GM18517 (cell line): ENCODE measurements around the gene MSGN1.
A peak's percentile ranks its signal among the peaks of the same experiment; 100 is the strongest.

Experiments
- ATAC-seq: cut with Tn5 transposase; IDR thresholded peaks from one replicate; pipeline ENCODE4 v1.9.1; 2021; ENCODE audit warnings: mild to moderate bottlenecking, moderate library complexity; ENCODE audit not compliant: unreplicated experiment

Gene MSGN1

GRCh38 chr2:17816396-17817245 lies at the start of gene MSGN1:
Gene MSGN1, plus strand, starts transcription at chr2:17816460. Its CDS starts 59 bp downstream, at chr2:17816519.
- ATAC-seq: no peak

GRCh38 chr2:17768894-17769293 lies 47.4 kb upstream of the MSGN1 start:
- ATAC-seq: no peak

GRCh38 chr2:17771956-17772355 lies 44.3 kb upstream of the MSGN1 start:
- no peak for ATAC-seq

GRCh38 chr2:17772532-17772931 lies 43.7 kb upstream of the MSGN1 start:
- no peak for ATAC-seq

- no peak for ATAC-seq
Observed at GRCh38 chr2:17780546-17780945, 35.7 kb upstream of the MSGN1 start.

- no peak for ATAC-seq
Observed at GRCh38 chr2:17781482-17781881, 34.8 kb upstream of the MSGN1 start.

GRCh38 chr2:17786727-17787126 lies 29.5 kb upstream of the MSGN1 start:
- no peak for ATAC-seq

GRCh38 chr2:17788773-17789172 lies 27.5 kb upstream of the MSGN1 start:
- no peak for ATAC-seq

GRCh38 chr2:17790536-17790935 lies 25.7 kb upstream of the MSGN1 start:
- ATAC-seq: no peak

GRCh38 chr2:17791121-17791816 lies 25.0 kb upstream of the MSGN1 start:
- no peak for ATAC-seq

- ATAC-seq: no peak
Observed at GRCh38 chr2:17791817-17792130, 24.5 kb upstream of the MSGN1 start.

GRCh38 chr2:17792515-17792914 lies 23.7 kb upstream of the MSGN1 start:
- ATAC-seq: no peak

- ATAC-seq: no peak
Observed at GRCh38 chr2:17793296-17793695, 23.0 kb upstream of the MSGN1 start.

GRCh38 chr2:17793803-17794354 lies 22.4 kb upstream of the MSGN1 start:
- ATAC-seq: no peak

- ATAC-seq: no peak
Observed at GRCh38 chr2:17795309-17795708, 21.0 kb upstream of the MSGN1 start.

GRCh38 chr2:17798338-17798737 lies 17.9 kb upstream of the MSGN1 start:
- ATAC-seq: no peak

- no peak for ATAC-seq
Observed at GRCh38 chr2:17799301-17800120, 16.7 kb upstream of the MSGN1 start.

GRCh38 chr2:17800219-17800618 lies 16.0 kb upstream of the MSGN1 start:
- no peak for ATAC-seq

GRCh38 chr2:17800693-17801458 lies 15.4 kb upstream of the MSGN1 start:
- no peak for ATAC-seq

- ATAC-seq: no peak
Observed at GRCh38 chr2:17803497-17803896, 12.8 kb upstream of the MSGN1 start.

GRCh38 chr2:17804358-17804757 lies 11.9 kb upstream of the MSGN1 start:
- ATAC-seq: peak; percentile 83
